ENCODE data around the gene ARPC3.
A peak's percentile ranks its signal among the peaks of the same experiment; 100 is the strongest.
"Not testable (repeated sequence)": the region's sequence is repeated elsewhere in the genome, so short reads cannot be mapped to it uniquely, and the experiment has no call there.

ARPC3 gene

GRCh38 chr12:110449799-110450497 lies at the start of gene ARPC3:
Gene ARPC3, minus strand, starts transcription at chr12:110450337. Its CDS starts 77 bp downstream, at chr12:110450260.
- peak; percentile 99 for DNase-seq (ENCODE audit: low spot score)
- peak; percentile 50 for FAIRE-seq

- DNase-seq (ENCODE audit: low spot score) (no peak), FAIRE-seq (no peak)
Observed at GRCh38 chr12:110498984-110499706, 49.0 kb upstream of the ARPC3 start.

GRCh38 chr12:110475426-110475825 lies 25.3 kb upstream of the ARPC3 start:
- DNase-seq (ENCODE audit: low spot score) = no peak
- no peak for FAIRE-seq

GRCh38 chr12:110468214-110469048 lies 18.3 kb upstream of the ARPC3 start, which contains the start of the genes FAM216A and GPN3:
Gene FAM216A, plus strand, starts transcription at chr12:110468845. Its CDS starts 31 bp downstream, at chr12:110468876.
Gene GPN3, minus strand, starts transcription at chr12:110468257. Its CDS starts 54 bp downstream, at chr12:110468203.
- DNase-seq (ENCODE audit: low spot score) (peak; percentile 96), FAIRE-seq (peak; percentile 87)

- no peak for DNase-seq (ENCODE audit: low spot score)
- no peak for FAIRE-seq
Observed at GRCh38 chr12:110467847-110468213, 17.7 kb upstream of the ARPC3 start.

GRCh38 chr12:110466791-110467190 lies 16.7 kb upstream of the ARPC3 start:
- DNase-seq (ENCODE audit: low spot score) (no peak), FAIRE-seq (no peak)

GRCh38 chr12:110465765-110466164 lies 15.6 kb upstream of the ARPC3 start:
- not testable (repeated sequence) for DNase-seq (ENCODE audit: low spot score); FAIRE-seq

GRCh38 chr12:110465024-110465423 lies 14.9 kb upstream of the ARPC3 start:
- DNase-seq (ENCODE audit: low spot score) (no peak), FAIRE-seq (no peak)

- not testable (repeated sequence) for FAIRE-seq
Observed at GRCh38 chr12:110461189-110461588, 11.1 kb upstream of the ARPC3 start.

GRCh38 chr12:110458756-110459155 lies 8.6 kb upstream of the ARPC3 start:
- FAIRE-seq = no peak

More at GRCh38 chr12:110461189-110461588, 11.1 kb upstream of the ARPC3 start:
- DNase-seq (ENCODE audit: low spot score) = not testable (repeated sequence)

GRCh38 chr12:110453569-110454296 lies 3.6 kb upstream of the ARPC3 start:
- FAIRE-seq (no peak), DNase-seq (ENCODE audit: low spot score) (no peak)

More at GRCh38 chr12:110458756-110459155, 8.6 kb upstream of the ARPC3 start:
- DNase-seq (ENCODE audit: low spot score) = no peak

GRCh38 chr12:110451263-110451662 lies 1.1 kb upstream of the ARPC3 start:
- no peak for DNase-seq (ENCODE audit: low spot score)
- FAIRE-seq = no peak

- FAIRE-seq (no peak), DNase-seq (ENCODE audit: low spot score) (no peak)
Observed at GRCh38 chr12:110444455-110444854, 5.7 kb downstream of the ARPC3 start.

GRCh38 chr12:110436231-110436630 lies 13.9 kb downstream of the ARPC3 start:
- DNase-seq (ENCODE audit: low spot score) (no peak), FAIRE-seq (no peak)

GRCh38 chr12:110431957-110432587 lies 18.1 kb downstream of the ARPC3 start:
- FAIRE-seq (peak; percentile 48), DNase-seq (ENCODE audit: low spot score) (no peak)

- FAIRE-seq; DNase-seq (ENCODE audit: low spot score): not testable (repeated sequence)
Observed at GRCh38 chr12:110429676-110430075, 20.5 kb downstream of the ARPC3 start.

- DNase-seq (ENCODE audit: low spot score) = no peak
- FAIRE-seq = no peak
Observed at GRCh38 chr12:110426406-110426805, 23.7 kb downstream of the ARPC3 start.

GRCh38 chr12:110424237-110424636 lies 25.9 kb downstream of the ARPC3 start:
- FAIRE-seq (no peak), DNase-seq (ENCODE audit: low spot score) (no peak)

- FAIRE-seq (no peak), DNase-seq (ENCODE audit: low spot score) (no peak)
Observed at GRCh38 chr12:110421701-110422100, 28.4 kb downstream of the ARPC3 start.

- no peak for FAIRE-seq
- DNase-seq (ENCODE audit: low spot score) = no peak
Observed at GRCh38 chr12:110421159-110421661, 28.9 kb downstream of the ARPC3 start.
